NK-92 (cell line): ENCODE measurements around the gene TMEM109.
"Not testable (repeated sequence)": the region's sequence is repeated elsewhere in the genome, so short reads cannot be mapped to it uniquely, and the experiment has no call there.

Experiments
- DNase-seq: peaks from one replicate; lab custom pipeline; 2025; ENCODE audit not compliant: unreplicated experiment; lab: John Stamatoyannopoulos, UW

TMEM109 gene

DNA sequence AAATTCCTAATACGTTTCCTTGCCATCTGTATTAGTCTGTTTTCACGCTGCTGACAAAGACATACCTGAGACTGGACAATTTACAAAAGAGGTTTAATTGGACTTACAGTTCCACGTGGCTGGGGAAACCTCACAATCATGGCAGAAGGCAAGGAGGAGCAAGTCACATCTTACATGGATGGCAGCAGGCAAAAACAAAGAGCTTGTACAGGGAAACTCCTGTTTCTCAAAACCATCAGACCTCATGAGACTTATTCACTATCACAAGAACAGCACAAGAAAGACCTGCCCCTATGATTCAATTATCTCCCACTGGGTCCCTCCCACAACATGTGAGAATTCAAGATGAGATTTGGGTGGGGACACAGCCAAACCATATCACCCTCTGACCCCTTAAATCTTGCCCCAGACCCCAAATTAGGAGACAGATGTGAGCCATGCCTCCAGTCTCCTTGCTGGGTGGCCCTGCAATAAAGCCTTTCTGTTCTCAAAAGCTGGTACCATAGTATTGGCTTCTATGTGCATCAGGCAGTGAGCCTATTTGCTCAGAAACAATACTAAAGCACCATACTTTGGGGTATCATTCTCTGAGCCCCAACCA is 4.2 kb upstream of the TMEM109 start:
- not testable (repeated sequence) for DNase-seq

DNA sequence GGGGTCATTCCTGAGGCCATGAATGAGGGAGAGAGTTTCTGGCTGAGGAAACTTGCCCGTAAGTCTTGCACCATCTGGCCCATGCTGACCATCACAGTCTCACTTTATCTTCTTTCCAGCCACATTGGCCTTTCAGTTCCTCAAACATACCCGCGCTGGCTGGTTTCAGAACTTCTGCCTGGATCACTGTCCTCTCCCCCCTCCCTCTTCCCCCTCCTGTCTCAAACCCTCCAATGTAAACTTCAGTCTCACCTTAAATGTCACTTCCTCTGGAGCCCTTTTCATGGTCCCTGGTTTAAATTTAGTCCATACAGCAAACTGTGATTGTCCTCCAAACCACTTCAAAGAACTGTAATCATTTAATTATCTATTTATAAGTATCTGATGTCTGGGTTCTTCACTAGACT is 3.7 kb upstream of the TMEM109 start:
- no peak for DNase-seq

DNA sequence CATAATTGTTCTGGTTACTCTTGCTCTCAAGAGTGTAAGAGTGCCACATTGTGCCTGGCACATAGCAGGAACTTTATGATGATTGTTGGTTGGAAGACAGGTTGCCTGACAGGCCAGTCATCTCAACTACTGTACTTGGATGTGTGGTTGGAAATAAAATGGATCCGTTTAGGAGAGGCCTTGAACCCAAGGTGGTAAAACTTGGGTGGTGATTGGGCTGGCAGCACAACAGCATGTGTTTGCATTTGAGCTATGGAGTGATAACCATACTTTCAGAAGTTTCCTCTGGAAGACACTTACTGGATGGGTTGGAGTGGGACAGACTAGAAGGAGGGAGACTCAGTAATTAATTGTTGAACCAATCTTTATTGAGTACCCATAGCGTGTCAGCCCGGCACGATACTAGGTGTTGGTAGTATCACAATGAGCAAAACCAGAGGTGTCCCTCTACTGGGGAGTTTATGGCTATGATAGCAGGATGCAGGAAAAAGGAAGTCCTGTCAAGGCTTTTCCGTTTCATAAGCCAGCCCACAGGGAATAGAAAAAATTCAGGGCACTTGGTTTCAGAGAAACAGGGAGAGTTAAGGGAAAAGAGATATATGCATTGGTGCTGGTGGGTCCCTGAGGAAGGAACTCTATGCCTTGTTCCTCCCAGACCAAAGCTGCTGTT is 3.1 kb upstream of the TMEM109 start:
- no peak for DNase-seq

- no peak for DNase-seq
Observed at GRCh38 chr11:60912223-60912850, 1.6 kb upstream of the TMEM109 start.

- no peak for DNase-seq
Observed at GRCh38 chr11:60912851-60913528, 968 bp upstream of the TMEM109 start.

- no peak for DNase-seq
Observed at GRCh38 chr11:60914633-60915247, 782 bp downstream of the TMEM109 start.

DNA sequence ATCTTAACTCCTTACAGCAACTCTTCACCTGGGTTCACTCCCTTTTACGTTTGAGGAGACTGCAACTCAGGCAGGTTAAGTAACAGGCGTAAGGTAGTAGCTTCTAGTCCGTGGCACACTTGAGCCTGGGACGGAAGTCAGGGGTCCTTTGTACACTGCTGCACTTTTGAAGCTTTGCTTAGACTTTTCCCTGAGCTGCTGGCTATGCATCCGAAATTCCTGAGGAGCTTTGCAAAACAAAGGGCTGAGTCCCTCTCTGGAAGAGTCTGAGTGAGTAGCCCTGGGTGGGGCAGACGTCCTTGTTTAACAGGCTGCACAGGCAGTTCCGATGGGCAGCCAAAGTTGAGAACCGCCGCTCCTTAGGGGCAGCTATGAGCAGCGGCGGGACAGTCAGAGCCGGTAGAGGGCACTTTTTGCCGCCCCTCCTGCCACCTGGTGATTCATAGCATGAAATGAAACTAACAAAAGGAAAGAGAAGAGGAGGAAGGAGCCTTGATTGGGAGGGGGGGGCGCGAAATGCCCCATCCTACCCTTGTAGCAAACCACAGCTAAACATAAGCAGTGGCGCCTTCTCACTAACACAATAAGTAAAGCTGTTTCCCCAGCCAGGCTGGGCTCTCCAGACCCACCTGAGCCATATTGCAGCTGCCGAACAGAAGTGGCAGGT is 1.4 kb downstream of the TMEM109 start:
- no peak for DNase-seq

DNA sequence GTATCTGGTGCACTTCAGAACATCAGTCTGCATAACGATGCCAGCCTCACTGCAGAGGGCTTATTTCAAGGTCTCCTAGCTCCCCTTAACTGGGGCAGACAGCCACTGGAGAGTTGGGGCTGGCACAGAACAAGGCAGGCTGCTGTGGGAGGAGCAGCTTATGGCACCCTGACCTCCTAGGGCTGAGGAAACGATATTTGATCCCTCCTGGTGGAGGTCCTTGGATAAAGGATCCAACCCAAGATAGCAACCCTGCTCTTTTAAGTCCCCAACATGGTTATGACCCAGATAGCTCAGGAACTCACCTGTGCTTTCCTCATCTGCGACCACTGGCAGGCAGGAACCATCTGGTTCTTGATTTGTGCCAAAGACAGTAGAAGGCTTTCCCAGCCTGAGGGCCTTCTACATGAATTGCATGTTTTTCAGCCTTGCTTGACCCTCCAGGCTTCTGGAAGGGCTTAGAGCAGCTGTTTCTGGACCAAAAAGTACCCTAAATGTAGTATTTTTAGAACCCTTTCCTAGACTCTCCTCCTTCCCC is 2.8 kb downstream of the TMEM109 start:
- no peak for DNase-seq

DNA sequence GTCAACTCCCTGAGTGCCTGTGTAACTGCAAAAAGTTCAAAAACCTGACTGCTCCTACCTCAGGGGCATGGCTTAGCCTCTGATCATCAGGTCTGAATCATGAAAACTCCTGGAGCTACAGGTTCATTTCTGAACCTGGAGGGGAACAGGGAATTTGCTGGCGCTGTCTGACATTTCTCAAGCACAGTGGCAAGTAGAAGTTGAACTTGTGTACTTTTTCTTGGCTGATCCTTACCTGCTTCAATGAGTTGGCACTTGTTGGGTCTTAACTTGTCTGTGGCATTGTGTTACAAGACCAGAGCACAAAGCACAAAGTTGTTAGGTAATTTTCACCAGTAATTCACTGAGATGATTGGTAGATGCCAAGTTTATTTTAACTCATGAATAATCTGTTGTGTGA is 3.3 kb downstream of the TMEM109 start:
- DNase-seq, result no peak

DNA sequence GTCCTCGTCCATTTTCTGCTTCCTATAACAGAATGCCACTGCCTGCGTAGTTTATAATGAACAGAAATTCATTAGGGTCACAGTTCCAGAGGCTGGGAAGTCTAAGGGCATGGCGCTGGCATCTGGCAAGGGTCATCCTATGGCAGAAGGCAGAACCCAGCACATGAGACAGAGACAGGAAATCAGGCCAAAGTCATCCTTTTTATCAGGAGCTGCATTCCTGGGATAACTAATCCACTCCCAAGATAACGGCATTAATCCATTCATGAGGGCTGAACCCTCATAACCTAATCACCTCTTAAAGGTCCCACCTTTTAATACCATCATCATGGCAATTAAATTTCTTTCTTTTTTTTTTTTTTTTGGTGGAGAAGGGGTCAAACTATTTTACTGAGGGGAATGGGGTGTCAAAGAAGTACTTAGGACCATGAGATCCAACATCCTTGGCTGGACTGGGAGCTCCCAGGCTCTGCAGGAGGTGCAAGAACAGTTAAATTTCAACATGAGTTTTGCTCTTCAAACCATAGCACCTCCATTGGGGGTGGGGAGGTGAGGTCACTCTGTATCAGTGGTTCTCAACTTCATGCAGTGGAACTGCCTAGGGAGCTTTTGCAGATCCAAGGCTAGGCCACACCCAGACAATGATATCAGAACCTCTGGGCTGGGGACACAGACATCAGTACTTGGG is 4.4 kb downstream of the TMEM109 start:
- no peak for DNase-seq

- no peak for DNase-seq
Observed at GRCh38 chr11:60918939-60919265, 4.9 kb downstream of the TMEM109 start.

DNA sequence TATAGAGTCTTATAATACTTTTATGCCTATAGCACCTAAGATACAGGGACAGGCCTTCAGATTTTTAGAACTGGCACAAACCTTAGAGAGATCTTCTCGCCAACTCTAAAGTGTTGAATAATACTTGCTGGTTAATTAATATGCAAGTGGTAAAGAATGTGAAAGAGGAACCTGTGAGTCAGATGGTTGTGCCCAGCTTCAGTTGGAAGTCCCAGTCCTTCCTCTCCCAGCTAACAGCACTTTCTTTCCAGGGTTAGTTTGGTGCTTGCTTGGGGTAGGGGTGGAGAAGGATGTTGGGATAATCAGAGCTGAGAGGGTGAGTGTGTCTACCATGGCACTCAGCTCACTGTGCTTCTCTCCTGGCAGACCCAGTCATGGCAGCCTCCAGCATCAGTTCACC is 5.4 kb downstream of the TMEM109 start:
- no peak for DNase-seq

DNA sequence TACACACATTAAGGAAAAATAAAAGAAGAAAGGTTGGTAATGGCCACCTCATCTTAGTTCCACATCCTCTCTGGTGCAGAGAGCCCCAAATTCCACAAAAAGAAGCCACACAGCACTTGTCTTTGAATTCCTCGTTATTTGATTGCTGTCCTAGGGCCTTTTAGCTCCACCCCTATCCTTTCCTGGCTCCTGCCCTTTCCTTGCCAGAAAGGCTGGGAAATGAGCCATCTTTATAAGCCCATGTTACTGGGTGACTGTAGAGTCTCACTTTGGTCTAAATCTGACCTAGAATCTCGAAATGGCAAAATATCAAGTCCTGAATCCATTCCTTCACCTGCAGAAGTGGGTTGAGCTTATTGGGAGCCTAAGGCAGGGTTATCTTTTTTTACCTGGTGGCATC is 6.0 kb downstream of the TMEM109 start:
- no peak for DNase-seq

- DNase-seq, result no peak
Observed at GRCh38 chr11:60921259-60921658, 7.3 kb downstream of the TMEM109 start.

DNA sequence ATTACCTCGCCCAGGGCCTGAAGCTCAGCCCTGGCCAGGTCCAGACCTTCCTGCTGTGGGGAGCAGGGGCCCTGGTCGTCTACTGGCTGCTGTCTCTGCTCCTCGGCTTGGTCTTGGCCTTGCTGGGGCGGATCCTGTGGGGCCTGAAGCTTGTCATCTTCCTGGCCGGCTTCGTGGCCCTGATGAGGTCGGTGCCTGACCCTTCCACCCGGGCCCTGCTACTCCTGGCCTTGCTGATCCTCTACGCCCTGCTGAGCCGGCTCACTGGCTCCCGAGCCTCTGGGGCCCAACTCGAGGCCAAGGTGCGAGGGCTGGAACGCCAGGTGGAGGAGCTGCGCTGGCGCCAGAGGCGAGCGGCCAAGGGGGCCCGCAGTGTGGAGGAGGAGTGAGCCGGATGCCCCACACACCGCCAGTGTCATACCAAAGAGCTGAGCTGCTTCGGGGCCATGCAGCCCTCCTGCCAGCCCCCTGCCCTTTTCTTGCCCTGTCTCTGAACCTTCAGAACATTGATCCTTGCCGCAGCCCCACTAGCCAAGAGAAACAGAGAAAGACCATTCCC is 7.9 kb downstream of the TMEM109 start:
- DNase-seq, result no peak

DNA sequence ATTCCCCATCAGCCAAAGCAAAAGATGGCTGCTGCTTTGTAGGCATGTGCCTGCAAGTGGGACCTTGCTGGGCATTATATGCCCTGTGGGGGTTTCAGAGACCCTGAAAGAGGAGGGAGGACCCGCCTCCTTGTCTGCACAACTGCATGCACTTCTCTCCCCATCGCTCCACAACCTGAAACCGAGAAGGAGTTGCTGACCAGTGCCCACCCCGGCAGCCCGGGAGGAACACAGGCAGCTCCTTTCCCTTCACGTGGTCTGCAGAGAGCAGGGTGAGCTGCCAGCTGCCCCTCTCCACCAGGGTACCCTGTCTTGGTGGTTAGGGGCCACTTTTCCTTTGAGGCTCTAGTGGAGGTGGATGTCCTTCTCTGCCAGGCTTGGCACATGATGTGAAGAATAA is 8.9 kb downstream of the TMEM109 start:
- DNase-seq, result no peak

GRCh38 chr11:60923326-60923725 is 9.4 kb downstream of the TMEM109 start:
- no peak for DNase-seq

- DNase-seq, result no peak
Observed at GRCh38 chr11:60923800-60924109, 9.8 kb downstream of the TMEM109 start.

- no peak for DNase-seq
Observed at GRCh38 chr11:60924110-60924905, 10.3 kb downstream of the TMEM109 start, which contains the start of gene TMEM132A. Gene TMEM132A, plus strand, starts transcription at chr11:60924460. Its CDS starts 174 bp downstream, at chr11:60924634.
